Activated T-cell treated with anti-CD3 and anti-CD28 coated beads, Interleukin-2, amount 50 U/mL, for 48 hours (primary cell): ENCODE data around the gene REPS1.
"Not testable (repeated sequence)": the region's sequence is repeated elsewhere in the genome, so short reads cannot be mapped to it uniquely, and the experiment has no call there.

Experiments used
- DNase-seq, 2 experiments: peaks; one replicate each; pipeline ENCODE4 v3.0.0-alpha.2; 2020

REPS1 gene

GRCh38 chr6:138999949-139000725 is 12.1 kb upstream of the REPS1 start:
- no peak for DNase-seq

GRCh38 chr6:138997136-138997535 is 9.1 kb upstream of the REPS1 start:
- DNase-seq, result no peak

GRCh38 chr6:138996524-138996923 is 8.5 kb upstream of the REPS1 start:
- DNase-seq, result no peak

DNA sequence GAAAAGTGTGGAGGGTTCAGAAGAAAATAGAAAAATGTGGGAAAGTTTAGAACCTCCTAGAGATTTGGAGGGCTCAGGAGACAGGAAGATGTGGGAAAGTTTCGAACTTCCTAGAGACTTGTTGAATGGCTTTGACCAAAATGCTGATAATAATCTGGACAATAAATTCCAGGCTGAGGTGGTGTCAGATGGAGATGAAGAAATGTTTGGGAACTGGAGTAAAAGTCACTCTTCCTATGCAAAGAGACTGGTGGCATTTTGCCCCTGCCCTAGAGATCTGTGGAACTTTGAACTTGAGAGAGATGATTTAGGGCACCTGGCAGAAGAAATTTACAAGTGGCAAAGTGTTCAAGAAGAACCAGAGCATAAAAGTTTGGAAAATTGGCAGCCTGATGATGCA is 5.4 kb upstream of the REPS1 start:
- DNase-seq, result not testable (repeated sequence)

- DNase-seq, result not testable (repeated sequence)
These were observed 4.9 kb upstream of the REPS1 start for GRCh38 chr6:138992965-138993364.

DNA sequence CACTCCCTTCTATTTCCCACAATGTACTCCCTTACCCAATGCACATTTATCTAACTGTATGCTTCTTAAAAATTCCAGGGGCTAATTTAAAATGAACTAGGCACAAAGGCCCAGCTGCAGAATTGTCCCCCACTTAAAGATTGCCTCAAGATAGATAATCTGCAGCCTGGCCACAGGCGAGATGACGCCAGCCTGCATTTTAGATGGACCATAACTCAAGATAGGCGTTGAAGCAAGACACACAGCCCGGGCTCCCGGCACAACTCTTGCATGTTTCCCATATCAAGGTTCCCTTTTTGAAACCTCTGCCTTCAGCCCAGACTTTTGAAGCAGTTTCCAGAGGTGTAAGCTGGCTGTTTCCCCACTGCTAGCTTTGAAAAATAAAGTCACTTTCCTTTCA is 3.2 kb upstream of the REPS1 start:
- no peak for DNase-seq

GRCh38 chr6:138989098-138989983 is 1.3 kb upstream of the REPS1 start:
- no peak for DNase-seq

GRCh38 chr6:138988469-138988834 is 399 bp upstream of the REPS1 start:
- no peak for DNase-seq

GRCh38 chr6:138987080-138987642 is 892 bp downstream of the REPS1 start:
- DNase-seq, result no peak

GRCh38 chr6:138986578-138986977 is 1.5 kb downstream of the REPS1 start:
- DNase-seq, result no peak

GRCh38 chr6:138981416-138981815 is 6.6 kb downstream of the REPS1 start:
- DNase-seq, result no peak

DNA sequence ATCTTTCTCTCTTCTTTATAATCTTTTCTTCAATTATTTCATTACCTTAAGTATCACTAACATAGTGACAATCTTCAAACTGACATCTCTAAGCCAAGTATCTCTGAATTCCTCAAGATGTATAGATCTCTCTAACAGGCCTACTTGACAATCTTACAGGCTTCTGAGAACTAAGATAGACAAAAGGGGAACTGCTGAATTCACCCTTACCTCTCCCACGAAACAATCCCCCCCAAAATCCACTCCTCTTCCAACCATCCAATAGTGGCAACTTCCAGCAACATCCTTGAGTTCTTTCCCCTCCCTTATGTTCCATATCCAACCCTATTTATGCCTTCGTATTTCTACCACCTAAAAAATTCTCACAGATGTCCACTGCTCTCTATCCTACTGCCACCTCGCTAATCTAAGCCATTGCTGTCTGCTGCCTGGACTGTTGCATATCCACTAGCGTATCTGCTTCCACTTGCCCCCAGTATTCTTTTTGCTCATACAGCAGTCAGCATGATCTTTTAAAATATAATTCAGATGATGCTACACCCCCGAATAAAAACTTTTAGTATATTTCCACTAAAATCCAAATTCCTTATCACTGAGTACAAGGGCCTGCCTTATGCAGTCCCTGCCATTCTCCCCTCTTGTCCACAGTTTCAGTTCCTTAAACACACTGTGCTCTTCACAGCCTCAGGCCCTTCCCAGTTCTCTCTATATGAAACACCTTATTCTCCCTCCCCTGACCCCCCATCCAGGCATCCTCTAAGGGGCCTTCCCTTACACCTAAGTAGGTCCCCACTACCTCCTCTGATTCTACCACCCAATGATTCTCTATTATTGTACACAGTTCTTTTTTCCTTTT is 8.0 kb downstream of the REPS1 start:
- DNase-seq, result no peak

- DNase-seq, result no peak
These were observed 8.7 kb downstream of the REPS1 start for GRCh38 chr6:138979365-138979764.

- DNase-seq, result no peak
These were observed 9.8 kb downstream of the REPS1 start for GRCh38 chr6:138978229-138978628.

- DNase-seq, result no peak
These were observed 10.3 kb downstream of the REPS1 start for GRCh38 chr6:138977646-138978167.

GRCh38 chr6:138977242-138977641 is 10.8 kb downstream of the REPS1 start:
- no peak for DNase-seq

- DNase-seq, result no peak
These were observed 12.2 kb downstream of the REPS1 start for GRCh38 chr6:138975815-138976214.

GRCh38 chr6:138973466-138974153 is 14.4 kb downstream of the REPS1 start:
- DNase-seq, result no peak

DNA sequence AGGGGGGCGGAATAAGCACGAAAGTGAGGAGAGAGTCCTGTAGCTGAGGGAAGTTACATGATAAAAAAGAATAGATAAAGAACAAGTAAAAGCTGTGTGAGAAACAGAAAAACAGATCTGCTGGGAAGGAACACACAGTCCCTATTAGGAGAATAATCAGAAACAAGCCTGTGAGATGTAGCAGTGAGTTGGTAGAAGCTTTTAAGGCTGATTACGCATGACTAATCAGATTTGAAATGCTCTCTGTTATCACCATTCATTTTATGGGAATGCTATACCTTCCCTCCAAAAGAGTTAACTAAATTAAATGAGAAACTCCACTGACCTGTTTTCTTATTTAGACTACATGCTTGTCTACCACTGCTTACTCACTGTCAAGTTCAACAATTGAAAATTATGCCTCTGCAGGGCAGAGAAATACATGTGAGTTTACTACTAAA is 15.8 kb downstream of the REPS1 start:
- DNase-seq, result no peak

DNA sequence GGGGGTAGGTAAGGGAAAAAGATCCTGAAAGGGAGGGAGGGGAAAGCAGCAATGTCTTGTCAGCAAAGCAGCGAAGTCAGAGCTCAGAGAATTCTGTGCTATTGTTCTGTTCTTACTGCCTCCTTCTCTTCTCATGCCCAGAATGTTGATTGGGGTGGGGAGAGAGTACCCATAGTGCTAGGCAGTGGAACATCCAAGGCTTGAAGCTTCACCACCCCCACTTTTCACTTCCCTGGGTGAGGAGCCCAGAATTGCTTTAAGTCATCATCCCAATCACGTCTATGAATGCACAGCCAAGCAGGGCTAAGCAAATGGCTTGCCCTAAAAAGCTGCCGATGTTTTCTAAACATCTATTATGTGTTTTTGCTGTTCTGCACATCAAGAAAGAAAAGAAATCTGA is 16.5 kb downstream of the REPS1 start:
- DNase-seq, result no peak

DNA sequence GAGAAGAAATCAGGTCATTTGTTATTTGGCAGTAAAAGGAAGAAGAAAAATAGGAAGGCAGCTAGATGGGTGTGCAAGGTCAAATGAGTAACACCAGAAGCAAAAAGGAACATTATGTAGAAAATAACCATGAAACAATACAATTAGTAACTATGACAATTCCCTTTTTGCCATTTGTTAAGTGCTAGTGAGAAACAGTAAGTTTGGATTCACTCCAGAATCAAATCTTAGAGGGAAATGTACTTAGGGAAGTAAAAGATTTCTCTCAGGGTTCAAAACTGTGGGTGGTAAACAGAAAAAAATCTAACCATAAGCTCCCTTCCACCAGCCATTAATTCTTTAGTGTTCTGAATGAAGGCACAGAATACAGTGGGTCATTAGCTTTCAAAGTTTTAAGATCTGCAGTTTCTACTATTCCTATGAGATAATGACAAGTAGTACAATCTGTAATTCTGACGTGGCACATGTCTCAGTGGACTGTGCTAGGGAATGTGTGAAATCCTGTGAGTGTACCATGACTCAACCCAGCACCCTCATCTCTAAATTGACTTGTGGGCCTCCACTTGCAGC is 17.1 kb downstream of the REPS1 start:
- DNase-seq, result no peak

- DNase-seq, result no peak
These were observed 17.9 kb downstream of the REPS1 start for GRCh38 chr6:138970159-138970558.
